SK-N-SH (cell line): ENCODE results near the gene ARHGAP31. TPM values are rescaled to one million over a fixed set of nuclear protein-coding genes. Genes with fewer than 3 reads are reported as not detected.
A peak's percentile ranks its signal among the peaks of the same experiment; 100 is the strongest.

ENCODE experiments used
- CTCF ChIA-PET: fragments of 300-600, 350-600 bp; formaldehyde crosslinking; extraction: SDS; loops from one replicate; lab custom pipeline; 2021; lab: Yijun Ruan, JAX
- POLR2A ChIA-PET: fragments of 350-600 bp; sonication (Branson Sonifier 250); formaldehyde crosslinking; extraction: SDS; loops from one replicate; lab custom pipeline; 2020; ENCODE audit warnings: antibody characterized with exemption, inconsistent platforms; lab: Yijun Ruan, JAX
- DNase-seq: peaks from one replicate; pipeline ENCODE4 v3.0.0; 2012
- H2AFZ ChIP-seq: fragments of 200-600 bp; sonication (generic); 2 replicates; pipeline ENCODE4 v1.8.1; 2016; ENCODE audit warnings: antibody characterized with exemption, mild to moderate bottlenecking, low read depth
- H3F3A ChIP-seq: fragments of 200-600 bp; sonication (generic); replicated peaks from 2 replicates; pipeline ENCODE3; 2016; ENCODE audit warnings: antibody characterized with exemption, mild to moderate bottlenecking; ENCODE audit not compliant: insufficient read depth
- H3K27ac ChIP-seq, 2 experiments: fragments of 200-500 bp in 1 of 2; fragments of 200-600 bp in 1 of 2; sonication (Bioruptor generic) in 1 of 2; sonication (generic), shearing (Covaris generic) in 1 of 2; 2 replicates each; pipeline versions ENCODE4 v1.5.1 to v1.6.1; 2014 to 2016; ENCODE audit warnings: low read depth in 2 of 2, inconsistent platforms in 1 of 2, low read length in 1 of 2, mild to moderate bottlenecking in 1 of 2, mixed read lengths in 1 of 2
- H3K27me3 ChIP-seq: fragments of 200-600 bp; sonication (generic), shearing (Covaris generic); 2 replicates; pipeline ENCODE4 v1.6.1; 2016; ENCODE audit warnings: mixed run types; ENCODE audit not compliant: insufficient read depth
- H3K36me3 ChIP-seq, 2 experiments: fragments of 200-500 bp in 1 of 2; fragments of 200-600 bp in 1 of 2; sonication (Bioruptor generic) in 1 of 2; sonication (generic) in 1 of 2; replicated peaks in 1 of 2; 2 replicates each; pipeline versions ENCODE3 to v1.5.1; 2014 to 2016; ENCODE audit warnings: low read length in 1 of 2, mild to moderate bottlenecking in 1 of 2; ENCODE audit not compliant: insufficient read depth in 2 of 2, control insufficient read depth in 1 of 2
- H3K4me1 ChIP-seq, 2 experiments: fragments of 200-500 bp in 1 of 2; fragments of 200-600 bp in 1 of 2; sonication (Bioruptor generic) in 1 of 2; sonication (generic), shearing (Covaris generic) in 1 of 2; 2 replicates each; pipeline versions ENCODE4 v1.5.1 to v1.6.1; 2014 to 2016; ENCODE audit warnings: low read depth in 1 of 2, low read length in 1 of 2, mixed run types in 1 of 2; ENCODE audit not compliant: insufficient read depth in 2 of 2, control insufficient read depth in 1 of 2
- H3K4me2 ChIP-seq: fragments of 200-600 bp; sonication (generic), shearing (Covaris generic); 2 replicates; pipeline ENCODE4 v1.6.1; 2017; ENCODE audit warnings: mixed run types
- H3K4me3 ChIP-seq, 2 experiments: fragments of 200-500 bp in 1 of 2; fragments of 200-600 bp in 1 of 2; sonication (Bioruptor generic) in 1 of 2; sonication (generic), shearing (Covaris generic) in 1 of 2; 2 replicates each; pipeline versions ENCODE4 v1.5.1 to v1.8.1; 2014 to 2016; ENCODE audit warnings: low read depth in 2 of 2, inconsistent platforms in 1 of 2, low read length in 1 of 2, mild to moderate bottlenecking in 1 of 2, mixed read lengths in 1 of 2, moderate library complexity in 1 of 2
- H3K79me2 ChIP-seq: fragments of 200-600 bp; sonication (generic); 2 replicates; pipeline ENCODE4 v1.8.1; 2017; ENCODE audit warnings: mild to moderate bottlenecking; ENCODE audit not compliant: insufficient read depth
- H3K9ac ChIP-seq: fragments of 200-600 bp; sonication (generic); 2 replicates; pipeline ENCODE4 v1.6.1; 2017; ENCODE audit warnings: mixed run types
- H3K9me2 ChIP-seq: fragments of 200-600 bp; sonication (generic); 2 replicates; pipeline ENCODE4 v1.6.1; 2017; ENCODE audit warnings: mixed run types
- H3K9me3 ChIP-seq: fragments of 200-600 bp; sonication (generic); 2 replicates; pipeline ENCODE4 v1.6.1; 2017; ENCODE audit warnings: mixed run types, mild to moderate bottlenecking, moderate library complexity
- H4K20me1 ChIP-seq: fragments of 200-600 bp; sonication (generic); 2 replicates; pipeline ENCODE4 v1.6.1; 2017; ENCODE audit warnings: mild to moderate bottlenecking, mixed run types; ENCODE audit not compliant: insufficient read depth
- CHD2 ChIP-seq: fragments of 150-350 bp; IDR thresholded peaks from 2 replicates; pipeline ENCODE4 v1.6.1; 2018; ENCODE audit warnings: low read length; ENCODE audit not compliant: partially characterized antibody
- ELF1 ChIP-seq: IDR thresholded peaks from 2 replicates; pipeline ENCODE4 v1.4.0; 2012
- EP300 ChIP-seq, 2 experiments: IDR thresholded peaks; 2 replicates each; pipeline versions ENCODE4 v1.4.0 to v1.6.1; 2012; ENCODE audit warnings: borderline replicate concordance in 1 of 2, low read depth in 1 of 2, low read length in 1 of 2
- EZH2phosphoT487 ChIP-seq: fragments of 200-600 bp; sonication (generic); IDR thresholded peaks from 2 replicates; pipeline ENCODE4 v1.6.1; 2017; ENCODE audit warnings: low read depth, mixed run types, mild to moderate bottlenecking, antibody characterized with exemption, moderate library complexity, borderline replicate concordance
- FOSL2 ChIP-seq: IDR thresholded peaks from 2 replicates; pipeline ENCODE4 v1.4.0; 2012; ENCODE audit warnings: low read depth, mild to moderate bottlenecking, moderate library complexity, borderline replicate concordance
- GATA2 ChIP-seq: sonication (generic); formaldehyde crosslinking; IDR thresholded peaks from 2 replicates; pipeline ENCODE4 v1.5.0; 2020; ENCODE audit warnings: mild to moderate bottlenecking, missing genetic modification reagents
- JUND ChIP-seq: IDR thresholded peaks from 2 replicates; pipeline ENCODE4 v1.4.0; 2012
- NFIC ChIP-seq: IDR thresholded peaks from 2 replicates; pipeline ENCODE4 v1.4.0; 2012; ENCODE audit warnings: borderline replicate concordance
- NRF1 ChIP-seq: IDR thresholded peaks from 2 replicates; pipeline ENCODE4 v1.6.1; 2012; ENCODE audit warnings: low read depth, mild to moderate bottlenecking, low read length
- RAD21 ChIP-seq: IDR thresholded peaks from 2 replicates; pipeline ENCODE4 v1.6.1; 2012; ENCODE audit warnings: mild to moderate bottlenecking, low read length
- REST ChIP-seq: IDR thresholded peaks from 2 replicates; pipeline ENCODE4 v1.6.1; 2012; ENCODE audit warnings: mild to moderate bottlenecking, low read depth, low read length, moderate library complexity
- RFX5 ChIP-seq: IDR thresholded peaks from 2 replicates; pipeline ENCODE4 v1.6.1; 2012; ENCODE audit warnings: mild to moderate bottlenecking, improper control_type of control experiment, low read length
- RXRA ChIP-seq: IDR thresholded peaks from 2 replicates; pipeline ENCODE4 v1.4.0; 2012; ENCODE audit warnings: low read depth, mild to moderate bottlenecking, borderline replicate concordance
- TAF1 ChIP-seq: IDR thresholded peaks from 2 replicates; pipeline ENCODE4 v1.6.1; 2012; ENCODE audit warnings: low read depth, mild to moderate bottlenecking, low read length, moderate library complexity, borderline replicate concordance
- TCF12 ChIP-seq: IDR thresholded peaks from 2 replicates; pipeline ENCODE4 v1.4.0; 2012
- TEAD4 ChIP-seq: IDR thresholded peaks from 2 replicates; pipeline ENCODE4 v1.4.0; 2012; ENCODE audit warnings: mild to moderate bottlenecking, borderline replicate concordance; ENCODE audit not compliant: insufficient read depth
- USF2 ChIP-seq: fragments of 150-350 bp; IDR thresholded peaks from 2 replicates; pipeline ENCODE4 v1.6.1; 2017; ENCODE audit warnings: antibody characterized with exemption, low read length, low read depth, borderline replicate concordance
- ZBTB33 ChIP-seq: IDR thresholded peaks from 2 replicates; pipeline ENCODE4 v1.4.0; 2012; ENCODE audit warnings: low read depth, borderline replicate concordance
- WGBS: methylation state at CpG from one replicate; pipeline ENCODE4 v1.1.6; 2017; ENCODE audit warnings: low lambda C conversion rate; 5-methylcytosine and 5-hydroxymethylcytosine counted together
- polyA plus RNA-seq, 3 experiments: library from polyadenylated mRNA; depleted of rRNA; stranded (reverse); fragments of >200 nt; gene quantifications; 2 replicates each; pipeline ENCODE4 v1.2.3, GENCODE V29; 2012

Gene ARHGAP31
- polyA plus RNA-seq, 1 of the 3 experiments (the other 2 are of a cell fraction): 4.4 TPM

GRCh38 chr3:119308355-119308754 lies 14.2 kb downstream of the ARHGAP31 start (continued):
- no peak for TF ChIP-seq ZBTB33
- TF ChIP-seq RAD21: no peak
- no peak for TF ChIP-seq NFIC
- no peak for TF ChIP-seq EP300 (IDR thresholded peaks at IDR 0.05; ENCODE audit: borderline replicate concordance in 1 of 2, low read depth in 1 of 2, low read length in 1 of 2)
- TF ChIP-seq ELF1: no peak
- TF ChIP-seq, all 33 proteins: peak for 0

GRCh38 chr3:119309591-119309990 lies 15.4 kb downstream of the ARHGAP31 start:
- peaks cover 3 to 20% of the 10 kb centered on the region in 2 experiments for H3K36me3 ChIP-seq
- H3K27ac ChIP-seq: peak overlapping the region in 1 of 2 experiments; percentile 96; a peak in 2 of 4 replicates
- no peaks in the 10 kb centered on the region for H4K20me1 ChIP-seq
- peaks cover 47% of the 10 kb centered on the region for H3F3A ChIP-seq
- DNase-seq: no peak
- peak overlapping the region; percentile 45; the same call in 1 of the 2 replicates for H3K9ac ChIP-seq
- H3K27me3 ChIP-seq: no peaks in the 10 kb centered on the region
- 76% methylated on average over 4 of the region's 4 CpGs for WGBS
- no peak overlapping the region for H3K4me3 ChIP-seq
- no peaks in the 10 kb centered on the region for H3K9me2 ChIP-seq
- peak overlapping the region; percentile 38 for H3K4me2 ChIP-seq
- H3K79me2 ChIP-seq: peaks cover 73% of the 10 kb centered on the region
- H3K4me1 ChIP-seq: peaks cover 27 to 32% of the 10 kb centered on the region in 2 experiments; a peak in 3 of 4 replicates
- CTCF ChIA-PET: interaction anchor here (0.8 kb wide), 1 partner anchor 12 kb away, joined by 4 read pairs; no protein-coding TSS in a partner anchor
- no peaks in the 10 kb centered on the region for H3K9me3 ChIP-seq
- TF ChIP-seq EZH2phosphoT487: no peak
- TF ChIP-seq NRF1: no peak
- TF ChIP-seq TCF12: no peak
- no peak for TF ChIP-seq RXRA
- no peak for TF ChIP-seq FOSL2
- TF ChIP-seq GATA2 (CRISPR knock-in tag): no peak
- TF ChIP-seq RAD21: no peak
- TF ChIP-seq USF2: no peak
- TF ChIP-seq RFX5: no peak
- POLR2A ChIA-PET: no interaction called here
- no peak overlapping the region for H2AFZ ChIP-seq

- H3K9me2 ChIP-seq: no peaks in the 10 kb centered on the region
- peaks cover 3 to 20% of the 10 kb centered on the region in 2 experiments for H3K36me3 ChIP-seq
- H3K27ac ChIP-seq: peak overlapping the region; percentile 45 to 96
- ChIA-PET POLR2A (no interaction called here), CTCF (interaction anchor here (0.6 to 0.8 kb wide), 2 partner anchors 12 to 23 kb away, joined by 3 to 4 read pairs; no protein-coding TSS in a partner anchor)
- no peaks in the 10 kb centered on the region for H4K20me1 ChIP-seq
- peaks cover 50% of the 10 kb centered on the region for H3F3A ChIP-seq
- 15% methylated on average over 3 of the region's 3 CpGs for WGBS
- no peak for DNase-seq
- peak overlapping the region; percentile 63; the same call in 1 of the 2 replicates for H3K9ac ChIP-seq
- peak overlapping the region; percentile 38 for H3K4me2 ChIP-seq
- H3K4me1 ChIP-seq: peaks cover 27 to 34% of the 10 kb centered on the region in 2 experiments
- H3K9me3 ChIP-seq: no peaks in the 10 kb centered on the region
- no peaks in the 10 kb centered on the region for H3K27me3 ChIP-seq
- no peak overlapping the region for H2AFZ ChIP-seq
- no peak overlapping the region for H3K4me3 ChIP-seq
- H3K79me2 ChIP-seq: peaks cover 73% of the 10 kb centered on the region
- TF ChIP-seq TCF12: peak; percentile 96
- no peak for TF ChIP-seq CHD2
- TF ChIP-seq ELF1: peak; percentile 49; the same call in 1 of the 2 replicates
- TF ChIP-seq JUND: peak; percentile 91
- no peak for TF ChIP-seq NRF1
- TF ChIP-seq TAF1: no peak
- TF ChIP-seq EP300 (IDR thresholded peaks at IDR 0.05; ENCODE audit: borderline replicate concordance in 1 of 2, low read depth in 1 of 2, low read length in 1 of 2): peak in 1 of 2 experiments; percentile 96; a peak in 2 of 4 replicates
- TF ChIP-seq REST: peak; percentile 57; the same call in 1 of the 2 replicates
- TF ChIP-seq EZH2phosphoT487: no peak
- peak; percentile 95 for TF ChIP-seq TEAD4
- TF ChIP-seq FOSL2: peak; percentile 91
Measured at GRCh38 chr3:119310071-119310470, 15.9 kb downstream of the ARHGAP31 start.
